Ovary (tissue), 9 donors: ENCODE results near the gene HABP2. TPM values are rescaled to one million over a fixed set of nuclear protein-coding genes. Genes with fewer than 3 reads are reported as not detected.

Source experiments
- DNase-seq, 5 donors: peaks; one replicate each; pipeline ENCODE4 v3.0.0-alpha.2; 2019 to 2020
- H3K27ac ChIP-seq, 2 donors: fragments of 200-600 bp; one replicate each; pipeline versions ENCODE4 v1.5.1 to v1.8.0; 2019 to 2022
- H3K27me3 ChIP-seq: fragments of 200-600 bp; one replicate; pipeline ENCODE4 v1.8.0; 2022
- H3K36me3 ChIP-seq: fragments of 200-600 bp; sonication (generic); one replicate; pipeline ENCODE4 v1.5.1; 2019
- H3K4me1 ChIP-seq: one replicate; pipeline ENCODE4 v1.8.1; 2013; ENCODE audit warnings: mild to moderate bottlenecking, moderate library complexity; ENCODE audit not compliant: insufficient read depth
- H3K4me3 ChIP-seq: fragments of 200-600 bp; sonication (generic); one replicate; pipeline ENCODE4 v1.5.1; 2017
- H3K9me3 ChIP-seq, 2 donors: fragments of 200-600 bp in 1 of 2; sonication (generic) in 1 of 2; one replicate each; pipeline versions ENCODE4 v1.5.1 to v1.8.1; 2013 to 2019; ENCODE audit warnings: mild to moderate bottlenecking in 1 of 2, moderate library complexity in 1 of 2
- CTCF ChIP-seq, 3 donors: fragments of 450-650 bp in 2 of 3; fragments of 200-600 bp in 1 of 3; IDR thresholded peaks; one replicate each; pipeline versions ENCODE4 v1.5.1 to v1.8.0; 2016 to 2022; ENCODE audit warnings: antibody characterized with exemption in 3 of 3, mild to moderate bottlenecking in 1 of 3
- EP300 ChIP-seq: sonication (generic); formaldehyde crosslinking; IDR thresholded peaks from one replicate; pipeline ENCODE4 v1.6.1; 2017; ENCODE audit warnings: antibody characterized with exemption
- POLR2A ChIP-seq: fragments of 450-650 bp; IDR thresholded peaks from one replicate; pipeline ENCODE4 v1.6.1; 2017; ENCODE audit warnings: antibody characterized with exemption, mild to moderate bottlenecking, moderate library complexity
- WGBS, 3 donors: extraction: QIAGEN DNeasy Blood & Tissue Kit in 1 of 3; methylation state at CpG; one replicate each; pipeline versions ENCODE4 v1.1.5 to v1.1.7; 2013 to 2017; 5-methylcytosine and 5-hydroxymethylcytosine counted together
- intact Hi-C, 4 donors: fragments of 100-400 bp; cut with DNase I; formaldehyde crosslinking; loops; one replicate each; pipeline versions ENCODE4 v1.11.0 to v1.15.1; 2022 to 2023
- polyA plus RNA-seq, 2 donors: library from polyadenylated mRNA; stranded (reverse); fragments of 200-250 nt in 1 of 2; fragments of 350-450 nt in 1 of 2; fragmentation: Illumina TruSeq in 1 of 2; extraction: RNeasy Lipid Tissue Mini Kit (QIAGEN cat#74804) in 1 of 2; gene quantifications; one replicate each; pipeline ENCODE4 v1.2.3, GENCODE V29; 2013 to 2014
- total RNA-seq, 7 donors: library from RNA; depleted of rRNA in 2 of 7; stranded (reverse); fragments of >200 nt in 2 of 7; fragmentation: NEBNext Ultra II Directional in 3 of 7; extraction: Animal tissue kit (Norgen Biotek cat#: 25700) in 3 of 7; gene quantifications; one replicate each; pipeline versions ENCODE4 v1.1.0 to v1.2.4, GENCODE V29; 2016 to 2023
- donor health status: DM: no; HTN: no; CAD: no; lungs with moderate emphysema.
- donor health status: DM: no; HTN: no; CAD: no.
- donor health status: Bipolar disorder and iron deficiency.
- donor health status: DM: yes; HTN: yes; CAD: no.
- donor health status: DM: no; HTN: no; CAD: no.
- donor health status: DM: yes; HTN: yes; CAD: no.

The HABP2 gene
- total and polyA plus RNA-seq, 9 donors = 0.07 to 2.3 (median 0.19) TPM; not detected in 3

DNA sequence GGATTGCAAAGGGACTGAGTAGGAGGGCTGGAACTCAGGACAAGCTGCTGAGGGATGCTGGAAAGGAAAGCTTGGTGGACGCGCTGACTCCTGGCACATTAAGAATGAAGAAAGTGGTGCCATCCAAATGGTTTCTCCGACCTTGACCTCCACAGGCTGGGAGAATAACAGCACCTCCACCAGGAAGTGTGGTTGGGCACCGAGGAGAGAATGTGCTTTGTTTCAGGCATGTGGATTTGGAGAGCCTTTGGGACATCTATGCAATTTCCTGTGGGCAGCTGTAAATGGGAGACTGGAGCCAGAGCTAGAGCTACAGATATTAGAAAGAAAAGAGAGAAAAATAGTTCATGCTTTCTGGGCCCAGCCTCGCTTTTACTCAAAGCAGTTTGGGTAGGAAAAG is 29.8 kb upstream of the HABP2 start:
- Histone ChIP-seq H3K27me3 (no peaks in the 10 kb centered on the region), H3K4me3 (no peak overlapping the region), H3K9me3 (no peaks in the 10 kb centered on the region), H3K27ac (no peak overlapping the region), H3K4me1 (peaks cover 5% of the 10 kb centered on the region), H3K36me3 (no peaks in the 10 kb centered on the region)
- WGBS, 3 donors = 58 to 72% (median 64%) methylated on average over 5 of the region's 5 CpGs
- intact Hi-C loops = loop anchor here in 1 of 4 donors (10.0 kb wide), 1 partner anchor 128 kb away; no protein-coding TSS in a partner anchor
- no peak for TF ChIP-seq POLR2A
- no peak for TF ChIP-seq CTCF (IDR thresholded peaks at IDR 0.05)
- no peak for DNase-seq

GRCh38 chr10:113523628-113524027 is 29.2 kb upstream of the HABP2 start:
- TF ChIP-seq EP300 = no peak
- no peak for TF ChIP-seq POLR2A
- TF ChIP-seq CTCF (IDR thresholded peaks at IDR 0.05) = no peak
- no peak for DNase-seq
- WGBS, 3 donors = 63 to 71% (median 66%) methylated on average over 1 of the region's 1 CpG
- intact Hi-C loops = loop anchor here in 1 of 4 donors (10.0 kb wide), 1 partner anchor 129 kb away; no protein-coding TSS in a partner anchor
- Histone ChIP-seq H3K4me3 (no peak overlapping the region), H3K36me3 (no peaks in the 10 kb centered on the region), H3K9me3 (no peaks in the 10 kb centered on the region), H3K27me3 (no peaks in the 10 kb centered on the region), H3K4me1 (peaks cover 4% of the 10 kb centered on the region), H3K27ac (no peak overlapping the region)

DNA sequence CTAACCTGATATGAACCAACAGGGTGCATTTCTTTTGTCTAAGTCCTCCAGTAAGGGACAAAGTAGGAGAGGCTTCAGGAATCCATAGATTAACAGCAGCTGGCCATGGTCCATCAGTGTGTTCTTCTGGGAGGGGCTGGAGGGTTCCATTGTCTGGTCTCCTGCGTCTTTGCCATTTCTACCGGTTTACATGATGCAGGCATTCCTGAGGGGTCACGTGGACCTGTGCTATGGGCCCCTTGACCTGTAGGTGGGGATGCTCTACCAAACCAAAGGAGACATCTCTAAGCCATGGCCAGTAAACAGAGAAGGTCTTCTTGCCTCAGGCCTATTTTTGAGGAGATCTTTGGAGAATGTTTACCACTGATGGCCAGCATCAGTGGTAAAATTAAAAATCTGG is 28.7 kb upstream of the HABP2 start:
- no peaks in the 10 kb centered on the region for H3K27me3 ChIP-seq
- no peak for TF ChIP-seq EP300
- TF ChIP-seq CTCF (IDR thresholded peaks at IDR 0.05) = no peak
- no peak for TF ChIP-seq POLR2A
- DNase-seq = no peak
- H3K36me3 ChIP-seq = no peaks in the 10 kb centered on the region
- peaks cover 2% of the 10 kb centered on the region for H3K4me1 ChIP-seq
- WGBS, 3 donors = 74 to 81% (median 76%) methylated on average over 3 of the region's 3 CpGs
- H3K4me3 ChIP-seq = no peak overlapping the region
- no peak overlapping the region for H3K27ac ChIP-seq
- intact Hi-C loops = loop anchor here in 1 of 4 donors (10.0 kb wide), 1 partner anchor 129 kb away; no protein-coding TSS in a partner anchor
- H3K9me3 ChIP-seq = no peaks in the 10 kb centered on the region

DNA sequence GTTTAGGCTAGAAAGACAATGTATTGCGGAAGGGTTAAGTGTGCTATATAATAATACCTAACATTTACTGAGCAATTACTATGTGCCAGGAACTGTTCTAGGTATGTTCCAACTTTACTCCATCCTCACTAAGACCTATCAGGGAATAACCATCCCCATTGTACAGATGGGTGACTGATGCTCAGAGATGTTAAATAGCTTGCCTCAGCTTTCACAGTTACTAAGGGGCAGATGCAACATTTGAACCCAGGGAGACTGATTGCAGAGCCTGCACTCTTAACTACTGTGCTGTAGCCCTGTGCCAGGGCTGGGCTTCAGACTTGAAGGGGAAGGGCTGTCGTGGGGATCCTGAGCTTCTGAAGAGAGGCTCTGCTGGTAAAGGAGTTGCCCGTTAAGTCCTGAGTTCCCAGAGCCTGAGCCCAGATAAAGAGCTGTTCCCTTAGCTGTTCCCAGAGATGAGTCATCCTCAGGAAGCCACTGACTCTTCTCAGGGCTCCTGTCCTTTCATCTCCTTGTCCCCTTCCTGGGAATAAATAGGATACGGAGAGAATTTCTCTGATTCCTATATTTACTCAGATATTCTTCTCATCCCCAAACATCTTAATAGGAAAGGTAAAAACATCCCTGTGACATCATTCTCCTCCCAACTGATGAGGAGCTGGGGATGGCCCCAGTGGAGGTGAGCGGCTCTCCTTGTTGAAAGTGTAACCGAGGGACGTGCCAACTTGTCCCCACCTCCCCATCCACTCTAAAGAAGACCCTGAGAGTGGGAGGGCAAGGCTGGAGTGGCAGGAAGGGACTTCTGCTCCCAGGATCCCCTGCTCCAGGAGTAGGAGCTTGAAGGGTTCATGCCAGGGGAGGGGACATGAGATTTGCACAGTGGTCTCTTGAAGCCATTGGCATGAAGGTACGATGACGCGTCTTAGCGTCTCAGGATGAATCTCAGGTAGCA is 28.0 kb upstream of the HABP2 start:
- no peak for TF ChIP-seq POLR2A
- no peak for TF ChIP-seq EP300
- no peak for TF ChIP-seq CTCF (IDR thresholded peaks at IDR 0.05)
- no peak for DNase-seq
- no peaks in the 10 kb centered on the region for H3K27me3 ChIP-seq
- intact Hi-C loops = loop anchor here in 1 of 4 donors (10.0 kb wide), 1 partner anchor 130 kb away; no protein-coding TSS in a partner anchor
- H3K4me1 ChIP-seq = peaks cover 2% of the 10 kb centered on the region
- no peaks in the 10 kb centered on the region for H3K9me3 ChIP-seq
- H3K36me3 ChIP-seq = no peaks in the 10 kb centered on the region
- WGBS, 3 donors = 82 to 84% (median 84%) methylated on average over 11 of the region's 11 CpGs
- H3K27ac ChIP-seq = no peak overlapping the region
- no peak overlapping the region for H3K4me3 ChIP-seq
